Fibroblast of skin of left quadriceps (primary cell): ENCODE results near the gene BCAR3.

Experiments
- DNase-seq, 2 experiments: peaks; one replicate each; pipeline ENCODE4 v3.0.0-alpha.2; 2013; ENCODE audit warnings: low read depth in 2 of 2

The BCAR3 gene

DNA sequence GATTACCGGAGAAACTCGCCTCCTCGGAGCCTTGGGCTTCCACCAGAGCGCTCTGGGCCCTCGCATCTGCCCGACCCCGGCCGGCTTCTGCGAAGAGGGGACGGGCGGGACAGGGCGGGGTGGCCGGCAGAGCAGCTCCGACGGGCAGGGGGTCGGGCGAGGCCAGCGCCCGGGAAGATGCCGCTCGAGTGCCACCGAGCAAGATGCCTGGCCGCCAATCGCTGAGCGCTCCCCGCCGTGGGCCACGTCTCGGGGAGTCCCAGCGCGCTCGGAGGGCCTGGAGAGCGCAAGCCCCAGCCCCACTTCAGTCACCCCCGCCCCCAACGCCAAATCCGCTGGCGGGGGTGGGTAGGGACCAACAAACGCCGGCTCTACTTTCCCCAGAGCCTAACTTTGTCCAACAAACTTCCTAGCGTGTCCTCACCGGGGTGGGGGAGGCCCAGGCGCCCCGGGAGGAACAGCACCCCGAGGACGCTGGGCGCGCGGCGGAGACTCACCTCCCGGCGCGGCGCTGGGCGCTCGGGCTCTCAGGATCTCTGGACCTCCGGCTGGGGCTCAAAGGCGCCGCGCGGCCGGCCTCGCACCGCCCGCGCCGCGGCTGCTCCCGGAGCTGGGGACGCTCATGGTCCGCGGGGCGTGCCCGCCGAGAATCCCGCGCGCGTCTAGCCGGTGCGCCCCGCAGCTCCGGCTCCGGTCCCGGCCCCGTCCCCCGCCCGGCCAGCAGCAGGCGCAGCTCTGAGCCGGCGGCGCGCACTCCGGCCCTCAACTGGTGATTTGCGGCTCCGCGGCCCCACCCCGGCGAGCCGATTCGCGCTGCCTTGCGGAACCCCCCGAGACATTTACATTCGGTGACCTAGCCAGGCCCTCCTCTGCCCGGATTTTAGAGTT is at the start of gene BCAR3:
TSS of gene BCAR3 (minus strand) at position 737 of the 888 bp plus-strand sequence. CDS start 6,907 bp downstream, outside the sequence.
- DNase-seq = no peak

- no peak for DNase-seq
These were observed 49.0 kb upstream of the BCAR3 start for GRCh38 chr1:93730621-93731020.

- DNase-seq = no peak
These were observed 48.3 kb upstream of the BCAR3 start for GRCh38 chr1:93729906-93730305.

DNA sequence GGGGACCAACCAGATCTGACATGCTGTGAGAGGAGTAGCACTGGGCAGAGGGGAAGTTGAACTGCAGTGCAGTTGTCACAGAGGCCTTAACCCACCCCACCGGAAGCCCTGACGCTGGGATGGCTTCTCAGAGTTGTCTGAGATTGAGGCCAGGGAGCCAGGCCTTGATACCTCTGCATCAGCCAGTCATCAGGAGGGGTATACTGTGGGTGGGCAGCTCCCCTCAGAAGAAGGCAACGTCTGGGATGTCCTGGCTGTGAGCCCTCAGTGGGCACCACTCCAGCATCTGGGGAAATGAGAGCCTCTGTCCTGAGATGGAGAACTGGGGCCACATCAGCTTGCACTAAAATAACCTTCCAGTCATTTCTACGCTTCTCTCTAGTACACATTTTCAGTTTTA is 47.9 kb upstream of the BCAR3 start:
- no peak for DNase-seq

DNA sequence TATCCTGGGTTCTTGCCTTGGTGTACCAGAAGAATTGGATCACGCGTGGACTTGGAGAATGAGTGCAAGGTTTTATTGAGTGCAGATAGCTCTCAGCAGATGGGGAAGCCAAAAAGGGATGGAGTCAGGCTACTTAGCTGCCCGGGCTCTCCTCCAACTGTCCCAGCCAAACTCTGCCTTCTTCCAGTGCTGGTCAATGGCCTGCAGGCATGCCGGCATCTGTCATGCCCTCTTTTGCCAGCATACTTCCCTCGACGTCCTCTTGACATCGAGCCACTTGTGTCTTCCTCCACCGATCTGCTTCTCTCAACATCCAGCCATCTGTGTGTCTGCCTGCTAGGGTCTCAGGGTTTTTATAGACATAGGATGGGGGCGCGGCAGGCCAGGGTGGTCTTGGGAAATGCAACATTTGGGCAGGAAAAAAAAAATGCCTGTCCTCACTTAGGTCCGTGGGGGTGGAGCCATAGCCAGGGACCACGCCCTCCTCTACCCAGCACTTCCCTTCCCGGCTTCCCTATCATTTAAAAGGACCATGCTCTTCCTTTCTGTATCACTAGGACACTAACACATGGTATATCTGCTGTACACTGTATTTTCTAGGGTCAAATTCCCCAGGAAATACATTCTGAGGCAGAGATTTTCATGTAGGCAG is 47.0 kb upstream of the BCAR3 start:
- DNase-seq = no peak

DNA sequence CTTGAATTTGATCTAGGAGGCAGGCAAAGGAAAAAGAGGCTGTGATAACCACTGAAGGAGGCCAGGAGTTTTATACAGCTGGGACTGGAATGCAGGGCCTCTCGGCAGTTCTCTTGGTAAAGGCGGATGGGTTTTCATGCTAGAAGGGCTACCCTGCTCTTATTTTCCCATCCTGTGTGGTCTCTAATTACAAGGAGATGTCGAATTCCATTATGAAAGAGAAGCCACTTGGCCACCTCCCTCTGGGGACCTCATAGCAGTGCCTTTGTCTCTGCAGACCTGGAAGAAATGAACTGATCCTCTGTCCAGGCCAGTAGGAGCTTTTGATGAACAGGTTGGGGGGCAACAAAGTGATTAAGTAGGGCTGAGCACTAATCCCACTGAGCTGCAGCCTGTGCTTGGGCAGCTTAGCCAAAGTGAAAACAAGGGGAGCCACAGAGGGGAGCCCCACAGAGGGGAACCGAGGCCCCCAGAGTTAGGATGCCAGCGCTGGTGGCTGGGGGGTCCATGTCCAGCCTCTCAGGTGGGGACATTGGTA is 42.2 kb upstream of the BCAR3 start:
- DNase-seq = no peak

DNA sequence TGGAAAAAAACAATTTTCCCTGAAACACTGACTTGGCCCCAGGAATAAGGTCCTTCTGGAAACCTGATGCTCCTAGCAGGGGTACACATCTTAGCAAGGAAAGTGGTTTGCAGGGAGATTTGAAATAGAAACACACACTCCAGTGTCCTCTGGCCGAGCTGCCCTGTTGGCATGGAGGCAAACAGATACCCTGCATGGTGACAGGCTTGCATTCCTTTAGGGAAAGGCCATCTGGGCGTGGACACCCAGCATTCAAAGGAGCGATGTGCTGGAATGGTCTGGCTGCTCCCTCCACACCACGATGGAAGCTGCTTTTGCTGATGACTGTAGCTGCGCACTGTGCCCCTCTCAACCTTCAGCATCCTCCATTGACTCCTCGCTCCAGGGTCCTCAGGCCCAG is 41.5 kb upstream of the BCAR3 start:
- DNase-seq = no peak

DNA sequence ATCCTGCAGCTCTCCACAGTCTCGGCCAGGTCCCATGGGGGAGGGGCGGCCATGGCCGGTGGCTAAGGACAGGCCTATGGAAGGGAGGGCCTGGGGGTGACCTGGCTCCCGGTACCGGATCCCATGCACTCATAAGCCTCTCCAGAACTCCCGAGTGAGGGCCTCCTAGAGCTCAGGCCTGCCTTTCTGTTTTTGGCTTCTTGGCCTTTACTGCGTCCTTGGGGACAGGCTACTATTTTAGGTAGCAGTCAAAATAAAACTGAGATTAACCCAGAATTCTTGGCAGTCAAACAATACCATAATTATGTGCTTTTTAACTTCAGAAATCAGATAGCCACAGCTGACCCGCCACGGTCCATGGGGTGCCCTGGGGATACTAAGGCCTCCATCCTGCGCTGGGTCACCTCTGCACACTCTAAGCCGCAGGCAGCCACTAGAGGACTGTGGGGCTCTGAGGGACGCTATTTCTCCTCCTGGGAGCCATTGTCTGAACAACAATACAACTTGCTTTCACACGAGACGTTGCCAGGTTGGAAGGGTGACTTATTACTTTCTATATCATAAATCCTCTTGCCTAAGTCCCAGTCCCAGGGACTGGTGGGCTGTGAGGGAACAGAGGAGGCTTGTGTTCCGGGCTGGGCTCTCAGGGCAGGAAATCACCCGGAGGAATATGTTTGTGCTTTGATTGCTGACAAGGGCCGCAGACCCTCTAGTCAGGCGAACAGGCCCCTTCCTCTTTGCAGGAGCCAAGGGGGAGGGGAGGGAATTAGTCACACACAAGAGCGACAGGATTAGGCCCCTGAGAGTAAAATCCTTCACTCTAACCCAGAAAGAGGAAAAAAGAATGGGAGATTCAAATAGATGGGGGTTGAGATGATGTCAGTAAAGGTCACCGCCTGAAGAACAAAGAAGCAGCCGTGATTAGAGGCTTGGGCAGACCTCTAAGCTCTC is 40.7 kb upstream of the BCAR3 start:
- DNase-seq = no peak

GRCh38 chr1:93720956-93721626 is 39.5 kb upstream of the BCAR3 start:
- DNase-seq = no peak

DNA sequence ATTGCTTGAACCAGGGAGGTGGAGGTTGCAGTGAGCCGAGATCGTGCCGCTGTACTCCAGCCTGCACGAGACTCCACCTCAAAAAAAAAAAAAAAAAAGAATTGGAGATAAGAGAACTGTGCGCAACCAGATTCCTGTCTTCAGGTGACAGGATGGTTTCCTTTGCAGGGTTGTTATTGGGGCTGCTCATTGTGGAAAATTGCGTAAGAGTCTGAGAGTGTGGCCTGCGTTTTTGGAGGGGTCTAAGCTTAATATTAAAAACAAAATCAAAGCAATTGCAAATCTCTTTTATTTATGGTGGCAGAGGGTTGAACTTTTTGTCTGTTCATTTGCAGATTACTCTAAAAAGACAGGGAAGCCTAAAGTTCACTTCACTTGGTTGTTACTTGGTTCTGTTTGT is 36.0 kb upstream of the BCAR3 start:
- no peak for DNase-seq

- no peak for DNase-seq
These were observed 35.3 kb upstream of the BCAR3 start for GRCh38 chr1:93716941-93717368.

- no peak for DNase-seq
These were observed 34.5 kb upstream of the BCAR3 start for GRCh38 chr1:93716163-93716562.

DNA sequence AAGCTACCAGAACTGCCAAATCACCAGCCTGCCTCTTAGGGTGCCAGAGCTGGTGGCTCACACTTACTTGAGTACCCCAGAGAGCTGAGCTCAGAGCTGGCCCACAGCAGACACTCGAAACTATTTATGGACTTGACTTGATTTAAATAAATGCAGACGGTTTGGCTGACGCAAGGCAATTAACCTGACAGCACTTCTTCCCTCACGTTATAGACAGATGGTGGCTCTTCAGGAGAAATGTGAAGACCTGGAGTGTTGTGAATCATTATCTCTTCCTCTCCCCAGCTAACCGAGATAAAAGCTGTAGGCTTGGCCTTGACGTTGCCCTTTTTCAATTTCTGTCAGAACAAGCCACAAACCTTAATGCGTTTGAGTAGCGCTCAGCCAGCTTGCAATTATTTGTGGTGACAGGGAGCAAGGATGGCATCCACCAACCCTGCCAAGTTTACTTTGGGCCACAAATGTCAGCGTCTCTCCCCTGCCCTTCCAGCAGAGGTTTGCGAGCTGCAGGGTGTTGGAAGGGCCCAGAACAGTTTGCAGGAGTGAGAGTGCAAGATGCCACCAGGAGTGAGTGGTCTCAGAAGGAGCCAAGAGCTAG is 34.0 kb upstream of the BCAR3 start:
- DNase-seq = peak in 1 of 2 experiments; percentile 42

DNA sequence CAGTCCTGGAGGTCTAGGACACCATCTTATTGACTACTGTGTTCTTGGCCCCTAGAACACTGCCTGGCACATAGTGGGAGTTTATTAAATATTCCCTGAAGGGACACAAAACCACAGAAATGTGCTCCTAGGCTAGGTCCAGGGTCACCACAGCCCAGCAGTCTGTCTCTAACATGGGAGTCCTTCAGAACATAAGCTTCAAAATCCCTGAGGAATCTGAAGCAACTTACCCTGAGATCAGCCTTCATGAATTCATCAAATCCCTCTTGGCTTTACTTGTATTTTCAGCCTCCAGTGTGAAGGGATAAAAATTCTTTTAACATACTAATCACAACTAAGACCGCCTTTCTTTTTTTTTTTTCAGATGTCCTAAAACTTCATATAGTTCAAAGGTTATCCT is 32.7 kb upstream of the BCAR3 start:
- no peak for DNase-seq

DNA sequence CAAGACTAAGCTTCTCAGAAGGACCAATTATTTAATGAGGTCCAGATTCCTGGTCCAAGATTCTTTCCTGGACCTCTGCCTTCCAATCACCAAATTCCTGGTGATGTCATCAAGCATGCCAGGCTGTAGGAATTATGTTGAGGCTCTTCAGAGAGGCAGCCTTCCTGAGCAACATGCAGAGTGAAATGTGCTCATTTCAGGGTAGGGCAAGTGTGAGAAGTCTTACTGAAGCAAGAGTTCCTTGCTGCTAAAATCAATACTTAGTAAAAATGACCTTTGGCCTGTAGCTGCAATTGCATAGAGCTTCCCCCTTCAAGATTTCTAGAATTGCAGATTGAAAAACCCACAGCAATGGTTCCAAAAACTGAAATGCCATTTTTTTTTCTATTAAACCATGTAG is 31.7 kb upstream of the BCAR3 start:
- DNase-seq = no peak

- DNase-seq = no peak
These were observed 31.1 kb upstream of the BCAR3 start for GRCh38 chr1:93712741-93713140.

- DNase-seq = no peak
These were observed 29.1 kb upstream of the BCAR3 start for GRCh38 chr1:93710499-93711453.

GRCh38 chr1:93708734-93709481 is 27.3 kb upstream of the BCAR3 start:
- DNase-seq = no peak

DNA sequence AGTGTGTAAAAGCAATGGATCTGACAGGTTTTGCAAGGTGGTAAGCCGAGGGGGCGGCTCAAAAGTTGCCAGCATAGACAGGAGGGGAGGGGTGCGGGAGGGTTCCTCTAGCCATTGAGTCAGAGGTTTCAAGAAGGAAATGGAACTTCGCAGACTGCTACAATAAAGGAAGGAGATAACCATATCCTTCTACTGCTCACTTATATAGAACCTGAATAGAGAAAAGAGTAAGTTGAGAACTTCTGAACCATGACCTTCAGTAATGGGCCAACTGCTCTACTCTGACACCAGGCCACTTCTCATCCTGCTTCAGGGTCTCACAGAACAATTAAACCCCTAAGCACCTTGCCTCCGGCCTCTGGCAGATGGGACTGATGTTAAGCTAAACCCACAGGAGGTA is 26.3 kb upstream of the BCAR3 start:
- no peak for DNase-seq
